HepG2 (cell line): ENCODE data around the gene TSNAXIP1. TPM values are rescaled to one million over a fixed set of nuclear protein-coding genes. Genes with fewer than 3 reads are reported as not detected.
A peak's percentile ranks its signal among the peaks of the same experiment; 100 is the strongest.

Experiments used
- ADNP ChIP-seq: sonication (generic); formaldehyde crosslinking; IDR thresholded peaks from 2 replicates; pipeline ENCODE4 v1.4.0; 2020; ENCODE audit warnings: missing genetic modification reagents
- ATF1 ChIP-seq: IDR thresholded peaks from 2 replicates; pipeline ENCODE4 v1.6.1; 2016; ENCODE audit warnings: mild to moderate bottlenecking, control low read depth
- GATAD2A ChIP-seq: IDR thresholded peaks from 2 replicates; pipeline ENCODE4 v1.6.1; 2016
- HOXA3 ChIP-seq: sonication (generic); formaldehyde crosslinking; IDR thresholded peaks from 2 replicates; pipeline ENCODE4 v1.5.0; 2020; ENCODE audit warnings: missing genetic modification reagents
- RFX5 ChIP-seq: IDR thresholded peaks from 2 replicates; pipeline ENCODE4 v1.6.1; 2011; ENCODE audit warnings: low read depth, low read length, improper control_type of control experiment
- SALL2 ChIP-seq: sonication (generic); formaldehyde crosslinking; IDR thresholded peaks from 2 replicates; pipeline ENCODE4 v1.8.1; 2023; ENCODE audit warnings: mild to moderate bottlenecking, missing genetic modification reagents, inconsistent platforms
- THAP11 ChIP-seq: IDR thresholded peaks from 2 replicates; pipeline ENCODE4 v1.6.1; 2016; ENCODE audit warnings: missing biosample characterization, missing genetic modification reagents
- ZFP36L2 ChIP-seq: sonication (generic); formaldehyde crosslinking; IDR thresholded peaks from 2 replicates; pipeline ENCODE4 v1.4.0; 2020; ENCODE audit warnings: missing genetic modification reagents
- ZMYM4 ChIP-seq: sonication (generic); formaldehyde crosslinking; IDR thresholded peaks from 2 replicates; pipeline ENCODE4 v1.8.1; 2023; ENCODE audit warnings: mild to moderate bottlenecking, missing genetic modification reagents
- ZNF235 ChIP-seq: sonication (generic); formaldehyde crosslinking; IDR thresholded peaks from 2 replicates; pipeline ENCODE4 v1.8.1; 2023; ENCODE audit warnings: mild to moderate bottlenecking, missing genetic modification reagents, borderline replicate concordance
- ZNF326 ChIP-seq: sonication (generic); formaldehyde crosslinking; IDR thresholded peaks from 2 replicates; pipeline ENCODE4 v1.4.0; 2020; ENCODE audit warnings: missing genetic modification reagents, borderline replicate concordance
- ZNF354B ChIP-seq: sonication (generic); formaldehyde crosslinking; IDR thresholded peaks from 2 replicates; pipeline ENCODE4 v1.8.0; 2022; ENCODE audit warnings: mild to moderate bottlenecking, missing genetic modification reagents
- ZNF530 ChIP-seq: sonication (generic); formaldehyde crosslinking; IDR thresholded peaks from 2 replicates; pipeline ENCODE4 v1.5.0; 2020; ENCODE audit warnings: low read depth, mild to moderate bottlenecking, missing genetic modification reagents
- ZNF567 ChIP-seq: sonication (generic); formaldehyde crosslinking; IDR thresholded peaks from 2 replicates; pipeline ENCODE4 v1.8.1; 2023; ENCODE audit warnings: mild to moderate bottlenecking, missing genetic modification reagents, borderline replicate concordance
- polyA plus RNA-seq, 8 experiments: library from polyadenylated mRNA; depleted of rRNA in 3 of 8; stranded (reverse) in 7 of 8; unstranded in 1 of 8; fragments of >200 nt; fragmentation: Illumina TruSeq in 4 of 8; extraction: Trizol in 4 of 8; gene quantifications; 2 replicates each; pipeline versions ENCODE4 v1.2.1 to v1.2.3, GENCODE V29; 2011 to 2016; ENCODE audit warnings: low read depth in 4 of 8, missing spikeins in 1 of 8, mixed read lengths in 1 of 8; ENCODE audit not compliant: insufficient read depth in 1 of 8
- total RNA-seq, 5 experiments: library from RNA; depleted of rRNA; stranded (reverse); fragments of >200 nt; fragmentation: Illumina TruSeq; extraction: Trizol; gene quantifications; 2 replicates each; pipeline ENCODE4 v1.2.3, GENCODE V29; 2016; ENCODE audit warnings: low read depth in 1 of 5
- TF ChIP-seq, protein P1 (sequence below), 2 experiments: sonication (generic) in 1 of 2; formaldehyde crosslinking in 1 of 2; IDR thresholded peaks; 2 replicates each; pipeline versions ENCODE4 v1.6.1 to v1.9.0; 2014 to 2022; ENCODE audit warnings: antibody characterized with exemption in 1 of 2, borderline replicate concordance in 1 of 2, inconsistent platforms in 1 of 2, low read depth in 1 of 2, missing genetic modification reagents in 1 of 2
- TF ChIP-seq, protein P2 (sequence below): sonication (generic); formaldehyde crosslinking; IDR thresholded peaks from 2 replicates; pipeline ENCODE4 v1.5.1; 2020; ENCODE audit warnings: missing genetic modification reagents, mild to moderate bottlenecking, borderline replicate concordance
- TF ChIP-seq, protein P3 (sequence below), 2 experiments: IDR thresholded peaks; 2 replicates each; pipeline ENCODE4 v1.6.1; 2011 to 2012; ENCODE audit warnings: low read length in 2 of 2, borderline replicate concordance in 1 of 2, low read depth in 1 of 2, mild to moderate bottlenecking in 1 of 2, moderate library complexity in 1 of 2
- TF ChIP-seq, protein P4 (sequence below): sonication (generic); IDR thresholded peaks from 2 replicates; pipeline ENCODE4 v1.6.1; 2016; ENCODE audit warnings: low read depth, borderline replicate concordance

Gene TSNAXIP1
- total and polyA plus RNA-seq, 2 of the 13 experiments (the other 11 are each of a cell fraction or from before 2014, with no cell fraction given): 0.37 to 0.86 TPM

DNA sequence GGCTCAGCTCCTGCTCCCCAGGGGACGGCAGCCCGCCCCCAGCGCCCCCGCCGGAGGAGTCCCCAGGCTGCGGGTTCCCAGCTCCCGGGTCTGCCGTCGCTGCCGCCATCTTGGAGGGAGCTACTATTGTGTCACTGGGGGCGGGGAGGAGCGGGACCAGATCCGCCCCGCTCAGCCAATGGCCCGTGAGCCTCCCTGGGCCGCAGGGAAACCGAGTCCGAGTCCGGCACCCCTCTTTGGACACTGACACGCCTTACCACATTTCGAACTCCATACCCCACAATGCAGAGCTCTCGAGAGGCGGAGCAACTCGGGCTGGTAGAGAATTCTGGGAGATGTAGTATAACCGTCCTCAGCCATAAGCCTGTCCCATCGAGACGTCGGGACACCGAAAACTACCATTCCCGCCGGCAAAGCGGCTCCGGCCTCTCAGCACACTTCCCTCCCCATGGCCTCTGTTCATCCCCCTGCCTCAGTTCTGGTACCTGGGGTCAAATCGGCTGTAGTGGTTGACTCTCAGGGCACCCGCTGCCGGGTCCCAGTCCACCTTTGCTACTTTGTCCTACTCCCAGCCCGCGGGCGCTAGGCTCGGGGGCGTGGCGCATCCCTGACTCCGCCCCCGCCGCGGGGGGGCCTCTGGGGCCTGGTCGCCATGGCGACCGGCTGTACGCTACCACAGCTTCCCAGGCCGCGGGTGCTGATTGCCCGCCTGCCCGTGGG is at the start of gene TSNAXIP1, which contains the start of gene RANBP10 (continued):
- TF ChIP-seq SALL2 (CRISPR knock-in tag): peak; percentile 79; the same call in 1 of the 2 replicates
- TF ChIP-seq ZFP36L2 (CRISPR knock-in tag): no peak
- TF ChIP-seq, protein P1, sequence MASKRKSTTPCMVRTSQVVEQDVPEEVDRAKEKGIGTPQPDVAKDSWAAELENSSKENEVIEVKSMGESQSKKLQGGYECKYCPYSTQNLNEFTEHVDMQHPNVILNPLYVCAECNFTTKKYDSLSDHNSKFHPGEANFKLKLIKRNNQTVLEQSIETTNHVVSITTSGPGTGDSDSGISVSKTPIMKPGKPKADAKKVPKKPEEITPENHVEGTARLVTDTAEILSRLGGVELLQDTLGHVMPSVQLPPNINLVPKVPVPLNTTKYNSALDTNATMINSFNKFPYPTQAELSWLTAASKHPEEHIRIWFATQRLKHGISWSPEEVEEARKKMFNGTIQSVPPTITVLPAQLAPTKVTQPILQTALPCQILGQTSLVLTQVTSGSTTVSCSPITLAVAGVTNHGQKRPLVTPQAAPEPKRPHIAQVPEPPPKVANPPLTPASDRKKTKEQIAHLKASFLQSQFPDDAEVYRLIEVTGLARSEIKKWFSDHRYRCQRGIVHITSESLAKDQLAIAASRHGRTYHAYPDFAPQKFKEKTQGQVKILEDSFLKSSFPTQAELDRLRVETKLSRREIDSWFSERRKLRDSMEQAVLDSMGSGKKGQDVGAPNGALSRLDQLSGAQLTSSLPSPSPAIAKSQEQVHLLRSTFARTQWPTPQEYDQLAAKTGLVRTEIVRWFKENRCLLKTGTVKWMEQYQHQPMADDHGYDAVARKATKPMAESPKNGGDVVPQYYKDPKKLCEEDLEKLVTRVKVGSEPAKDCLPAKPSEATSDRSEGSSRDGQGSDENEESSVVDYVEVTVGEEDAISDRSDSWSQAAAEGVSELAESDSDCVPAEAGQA (IDR thresholded peaks at IDR 0.05; ENCODE audit: low read depth): peak; percentile 34
- TF ChIP-seq, protein P1 (CRISPR knock-in tag; IDR thresholded peaks at IDR 0.05; ENCODE audit: borderline replicate concordance): no peak
- TF ChIP-seq RFX5: no peak; the same call in 1 of the 2 replicates
- TF ChIP-seq ADNP (CRISPR knock-in tag): no peak
- TF ChIP-seq THAP11 (CRISPR knock-in tag): peak; percentile 98
- no peak for TF ChIP-seq ZMYM4
- TF ChIP-seq GATAD2A: no peak
- TF ChIP-seq ZNF567 (CRISPR knock-in tag): peak; percentile 76
- no peak for TF ChIP-seq ZNF235
- TF ChIP-seq, protein P2, sequence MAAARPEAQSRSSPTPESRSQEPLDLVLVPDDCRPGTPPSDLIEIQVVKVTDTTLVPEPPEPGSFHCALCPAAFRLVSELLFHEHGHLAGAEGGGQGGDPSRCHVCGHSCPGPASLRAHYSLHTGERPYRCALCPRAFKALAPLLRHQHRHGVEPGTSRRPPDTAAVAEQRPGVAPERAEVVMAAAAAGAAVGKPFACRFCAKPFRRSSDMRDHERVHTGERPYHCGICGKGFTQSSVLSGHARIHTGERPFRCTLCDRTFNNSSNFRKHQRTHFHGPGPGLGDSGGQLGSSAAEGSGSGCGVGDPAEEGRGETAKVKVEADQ (CRISPR knock-in tag): peak; percentile 76; the same call in 1 of the 2 replicates
- no peak for TF ChIP-seq ZNF530 (CRISPR knock-in tag)
- peak; percentile 84 for TF ChIP-seq HOXA3 (CRISPR knock-in tag)
- no peak for TF ChIP-seq ZNF354B (CRISPR knock-in tag)
- TF ChIP-seq, protein P3, sequence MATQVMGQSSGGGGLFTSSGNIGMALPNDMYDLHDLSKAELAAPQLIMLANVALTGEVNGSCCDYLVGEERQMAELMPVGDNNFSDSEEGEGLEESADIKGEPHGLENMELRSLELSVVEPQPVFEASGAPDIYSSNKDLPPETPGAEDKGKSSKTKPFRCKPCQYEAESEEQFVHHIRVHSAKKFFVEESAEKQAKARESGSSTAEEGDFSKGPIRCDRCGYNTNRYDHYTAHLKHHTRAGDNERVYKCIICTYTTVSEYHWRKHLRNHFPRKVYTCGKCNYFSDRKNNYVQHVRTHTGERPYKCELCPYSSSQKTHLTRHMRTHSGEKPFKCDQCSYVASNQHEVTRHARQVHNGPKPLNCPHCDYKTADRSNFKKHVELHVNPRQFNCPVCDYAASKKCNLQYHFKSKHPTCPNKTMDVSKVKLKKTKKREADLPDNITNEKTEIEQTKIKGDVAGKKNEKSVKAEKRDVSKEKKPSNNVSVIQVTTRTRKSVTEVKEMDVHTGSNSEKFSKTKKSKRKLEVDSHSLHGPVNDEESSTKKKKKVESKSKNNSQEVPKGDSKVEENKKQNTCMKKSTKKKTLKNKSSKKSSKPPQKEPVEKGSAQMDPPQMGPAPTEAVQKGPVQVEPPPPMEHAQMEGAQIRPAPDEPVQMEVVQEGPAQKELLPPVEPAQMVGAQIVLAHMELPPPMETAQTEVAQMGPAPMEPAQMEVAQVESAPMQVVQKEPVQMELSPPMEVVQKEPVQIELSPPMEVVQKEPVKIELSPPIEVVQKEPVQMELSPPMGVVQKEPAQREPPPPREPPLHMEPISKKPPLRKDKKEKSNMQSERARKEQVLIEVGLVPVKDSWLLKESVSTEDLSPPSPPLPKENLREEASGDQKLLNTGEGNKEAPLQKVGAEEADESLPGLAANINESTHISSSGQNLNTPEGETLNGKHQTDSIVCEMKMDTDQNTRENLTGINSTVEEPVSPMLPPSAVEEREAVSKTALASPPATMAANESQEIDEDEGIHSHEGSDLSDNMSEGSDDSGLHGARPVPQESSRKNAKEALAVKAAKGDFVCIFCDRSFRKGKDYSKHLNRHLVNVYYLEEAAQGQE (IDR thresholded peaks at IDR 0.05; ENCODE audit: borderline replicate concordance in 1 of 2, low read depth in 1 of 2, low read length in 2 of 2): peak in 1 of 2 experiments; percentile 81; a peak in 1 of 4 replicates
- TF ChIP-seq, protein P4, sequence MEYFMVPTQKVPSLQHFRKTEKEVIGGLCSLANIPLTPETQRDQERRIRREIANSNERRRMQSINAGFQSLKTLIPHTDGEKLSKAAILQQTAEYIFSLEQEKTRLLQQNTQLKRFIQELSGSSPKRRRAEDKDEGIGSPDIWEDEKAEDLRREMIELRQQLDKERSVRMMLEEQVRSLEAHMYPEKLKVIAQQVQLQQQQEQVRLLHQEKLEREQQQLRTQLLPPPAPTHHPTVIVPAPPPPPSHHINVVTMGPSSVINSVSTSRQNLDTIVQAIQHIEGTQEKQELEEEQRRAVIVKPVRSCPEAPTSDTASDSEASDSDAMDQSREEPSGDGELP: no peak; the same call in 1 of the 2 replicates
- no peak for TF ChIP-seq ZNF326
- TF ChIP-seq ATF1 (CRISPR knock-in tag): peak; percentile 88
